Cardiac muscle cell (in vitro differentiated cells and primary cell): Measurements from ENCODE around the gene AARS1. TPM values are rescaled to one million over a fixed set of nuclear protein-coding genes. Genes with fewer than 3 reads are reported as not detected.
"Not testable (repeated sequence)": the region's sequence is repeated elsewhere in the genome, so short reads cannot be mapped to it uniquely, and the experiment has no call there.

ENCODE experiments used
- DNase-seq, 2 donors: peaks; one replicate each; pipeline versions ENCODE4 v3.0.0 to v3.0.0-alpha.2; 2010 to 2017; ENCODE audit warnings: low read depth in 1 of 2, low spot score in 1 of 2
- H3K27ac ChIP-seq: fragments of 200-600 bp; sonication (generic); 2 replicates; pipeline ENCODE4 v1.5.1; 2016
- H3K27me3 ChIP-seq: fragments of 200-600 bp; sonication (generic); 2 replicates; pipeline ENCODE4 v1.6.0; 2016; ENCODE audit warnings: control low read depth
- H3K36me3 ChIP-seq: fragments of 200-600 bp; sonication (generic); 2 replicates; pipeline ENCODE4 v1.5.1; 2016; ENCODE audit warnings: control low read depth
- H3K4me1 ChIP-seq: fragments of 200-600 bp; sonication (generic); 2 replicates; pipeline ENCODE4 v1.8.1; 2017; ENCODE audit warnings: low read depth, mild to moderate bottlenecking, mixed run types
- H3K4me3 ChIP-seq: fragments of 200-600 bp; sonication (generic); 2 replicates; pipeline ENCODE4 v1.5.1; 2016; ENCODE audit warnings: mild to moderate bottlenecking
- H3K9me3 ChIP-seq: fragments of 200-600 bp; sonication (generic); 2 replicates; pipeline ENCODE4 v1.5.1; 2017; ENCODE audit warnings: low read depth, mild to moderate bottlenecking, control low read depth
- CTCF ChIP-seq: IDR thresholded peaks from 2 replicates; pipeline ENCODE4 v1.5.1; 2012; ENCODE audit warnings: low read depth, mild to moderate bottlenecking, low read length
- polyA plus RNA-seq: library from polyadenylated mRNA; unstranded; fragments of >200 nt; fragmentation: Nextera tagmentation; extraction: Ambion mirVana; gene quantifications from 2 replicates; pipeline ENCODE4 v1.2.1, GENCODE V29; 2016
- total RNA-seq: library from RNA; depleted of rRNA; stranded (reverse); fragments of >200 nt; gene quantifications from 2 replicates; pipeline ENCODE4 v1.2.3, GENCODE V29; 2016

Gene AARS1
- total and polyA plus RNA-seq, 2 experiments from 2014 or later, result 81.4 to 114 TPM

- Histone ChIP-seq H3K27me3 (no peaks in the 10 kb centered on the region), H3K27ac (no peak overlapping the region), H3K36me3 (no peaks in the 10 kb centered on the region), H3K9me3 (no peaks in the 10 kb centered on the region), H3K4me3 (no peak overlapping the region), H3K4me1 (peaks cover 4% of the 10 kb centered on the region)
- TF ChIP-seq CTCF, result no peak
- DNase-seq, result no peak
These were observed 11.8 kb upstream of the AARS1 start for GRCh38 chr16:70301121-70301520.

GRCh38 chr16:70298988-70299938 lies 10.0 kb upstream of the AARS1 start, which contains the start of gene DDX19B:
TSS of gene DDX19B (plus strand) at chr16:70299186. CDS start at chr16:70299298, 112 bp downstream.
- Histone ChIP-seq H3K27ac (peak within 1 kb of the TSS; percentile 92), H3K4me1 (peaks cover 4% of the 10 kb centered on the region), H3K27me3 (no peaks in the 10 kb centered on the region), H3K36me3 (no peaks in the 10 kb centered on the region), H3K4me3 (peak within 1 kb of the TSS; percentile 89), H3K9me3 (no peaks in the 10 kb centered on the region)
- DNase-seq, result peak; percentile 75
- TF ChIP-seq CTCF, result peak; percentile 2

- TF ChIP-seq CTCF, result no peak
- DNase-seq, result no peak
- H3K4me3 ChIP-seq, result no peak overlapping the region
These were observed 6.3 kb upstream of the AARS1 start for GRCh38 chr16:70295634-70296033.

GRCh38 chr16:70294385-70295025 lies 5.2 kb upstream of the AARS1 start:
- DNase-seq, result no peak
- Histone ChIP-seq H3K9me3 (no peaks in the 10 kb centered on the region), H3K4me1 (no peaks in the 10 kb centered on the region), H3K27ac (no peak overlapping the region), H3K36me3 (no peaks in the 10 kb centered on the region), H3K27me3 (no peaks in the 10 kb centered on the region), H3K4me3 (no peak overlapping the region)
- TF ChIP-seq CTCF, result no peak

More at GRCh38 chr16:70295634-70296033, 6.3 kb upstream of the AARS1 start:
- H3K4me1 ChIP-seq, result peaks cover 4% of the 10 kb centered on the region
- no peak overlapping the region for H3K27ac ChIP-seq
- H3K36me3 ChIP-seq, result no peaks in the 10 kb centered on the region
- no peaks in the 10 kb centered on the region for H3K9me3 ChIP-seq
- H3K27me3 ChIP-seq, result no peaks in the 10 kb centered on the region

GRCh38 chr16:70292148-70292547 lies 2.8 kb upstream of the AARS1 start:
- DNase-seq, H3K36me3 ChIP-seq, H3K9me3 ChIP-seq, H3K27ac ChIP-seq, H3K27me3 ChIP-seq, H3K4me1 ChIP-seq, H3K4me3 ChIP-seq: not testable (repeated sequence)

GRCh38 chr16:70290949-70291519 lies 1.7 kb upstream of the AARS1 start:
- Histone ChIP-seq H3K27ac (no peak overlapping the region), H3K9me3 (no peaks in the 10 kb centered on the region), H3K4me1 (no peaks in the 10 kb centered on the region), H3K4me3 (no peak overlapping the region), H3K27me3 (no peaks in the 10 kb centered on the region), H3K36me3 (no peaks in the 10 kb centered on the region)
- no peak for DNase-seq
- TF ChIP-seq CTCF, result no peak

- H3K27ac ChIP-seq, H3K4me3 ChIP-seq, H3K9me3 ChIP-seq, DNase-seq, H3K4me1 ChIP-seq, H3K27me3 ChIP-seq: not testable (repeated sequence)
- H3K36me3 ChIP-seq, result peaks cover 14% of the 10 kb centered on the region
These were observed 1.9 kb downstream of the AARS1 start for GRCh38 chr16:70287304-70287971.
